ENCODE measurements around the gene C1orf105.

DNA sequence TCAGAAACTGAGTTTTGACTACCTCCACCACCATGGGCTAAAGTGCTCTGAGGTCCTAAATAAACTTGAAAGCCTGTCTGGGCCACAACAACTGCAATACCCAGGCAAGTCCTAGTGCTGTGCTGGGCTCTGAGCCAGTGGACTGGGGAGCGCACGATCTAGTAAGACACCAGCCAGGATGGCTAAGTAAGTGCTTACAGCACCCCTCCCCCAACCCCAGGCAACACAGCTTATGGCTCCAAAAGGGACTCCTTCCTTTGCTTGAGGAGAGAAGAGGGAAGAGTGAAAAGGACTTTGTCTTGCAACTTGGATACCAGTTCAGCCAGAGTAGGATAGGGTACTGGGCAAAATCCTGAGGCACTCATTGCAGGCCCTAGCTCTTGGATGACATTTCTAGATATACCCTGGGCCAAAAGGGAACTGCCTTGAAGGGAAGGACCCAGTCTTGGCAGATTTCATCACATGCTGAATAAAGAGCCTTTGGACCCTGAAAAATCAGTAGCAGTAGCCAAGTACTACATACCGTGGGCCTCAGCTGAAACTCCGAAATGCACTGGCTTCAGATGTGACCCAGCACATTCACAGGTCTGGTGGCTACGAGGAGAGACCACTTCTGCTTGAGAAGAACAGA lies 1.6 kb downstream of the C1orf105 start:
- TF ChIP-seq, protein P1, sequence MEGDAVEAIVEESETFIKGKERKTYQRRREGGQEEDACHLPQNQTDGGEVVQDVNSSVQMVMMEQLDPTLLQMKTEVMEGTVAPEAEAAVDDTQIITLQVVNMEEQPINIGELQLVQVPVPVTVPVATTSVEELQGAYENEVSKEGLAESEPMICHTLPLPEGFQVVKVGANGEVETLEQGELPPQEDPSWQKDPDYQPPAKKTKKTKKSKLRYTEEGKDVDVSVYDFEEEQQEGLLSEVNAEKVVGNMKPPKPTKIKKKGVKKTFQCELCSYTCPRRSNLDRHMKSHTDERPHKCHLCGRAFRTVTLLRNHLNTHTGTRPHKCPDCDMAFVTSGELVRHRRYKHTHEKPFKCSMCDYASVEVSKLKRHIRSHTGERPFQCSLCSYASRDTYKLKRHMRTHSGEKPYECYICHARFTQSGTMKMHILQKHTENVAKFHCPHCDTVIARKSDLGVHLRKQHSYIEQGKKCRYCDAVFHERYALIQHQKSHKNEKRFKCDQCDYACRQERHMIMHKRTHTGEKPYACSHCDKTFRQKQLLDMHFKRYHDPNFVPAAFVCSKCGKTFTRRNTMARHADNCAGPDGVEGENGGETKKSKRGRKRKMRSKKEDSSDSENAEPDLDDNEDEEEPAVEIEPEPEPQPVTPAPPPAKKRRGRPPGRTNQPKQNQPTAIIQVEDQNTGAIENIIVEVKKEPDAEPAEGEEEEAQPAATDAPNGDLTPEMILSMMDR (IDR thresholded peaks at IDR 0.05), result no peak
- no peak for TF ChIP-seq NFE2L1 (CRISPR knock-in tag; IDR thresholded peaks at IDR 0.05)
- no peak for TF ChIP-seq IRF1 (CRISPR knock-in tag; IDR thresholded peaks at IDR 0.05)
- no peak for TF ChIP-seq USF2 (CRISPR knock-in tag; IDR thresholded peaks at IDR 0.05)
- TF ChIP-seq, protein P2, sequence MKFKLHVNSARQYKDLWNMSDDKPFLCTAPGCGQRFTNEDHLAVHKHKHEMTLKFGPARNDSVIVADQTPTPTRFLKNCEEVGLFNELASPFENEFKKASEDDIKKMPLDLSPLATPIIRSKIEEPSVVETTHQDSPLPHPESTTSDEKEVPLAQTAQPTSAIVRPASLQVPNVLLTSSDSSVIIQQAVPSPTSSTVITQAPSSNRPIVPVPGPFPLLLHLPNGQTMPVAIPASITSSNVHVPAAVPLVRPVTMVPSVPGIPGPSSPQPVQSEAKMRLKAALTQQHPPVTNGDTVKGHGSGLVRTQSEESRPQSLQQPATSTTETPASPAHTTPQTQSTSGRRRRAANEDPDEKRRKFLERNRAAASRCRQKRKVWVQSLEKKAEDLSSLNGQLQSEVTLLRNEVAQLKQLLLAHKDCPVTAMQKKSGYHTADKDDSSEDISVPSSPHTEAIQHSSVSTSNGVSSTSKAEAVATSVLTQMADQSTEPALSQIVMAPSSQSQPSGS (CRISPR knock-in tag; IDR thresholded peaks at IDR 0.05; ENCODE audit: borderline replicate concordance, low read depth), result no peak
- TF ChIP-seq, protein P3, sequence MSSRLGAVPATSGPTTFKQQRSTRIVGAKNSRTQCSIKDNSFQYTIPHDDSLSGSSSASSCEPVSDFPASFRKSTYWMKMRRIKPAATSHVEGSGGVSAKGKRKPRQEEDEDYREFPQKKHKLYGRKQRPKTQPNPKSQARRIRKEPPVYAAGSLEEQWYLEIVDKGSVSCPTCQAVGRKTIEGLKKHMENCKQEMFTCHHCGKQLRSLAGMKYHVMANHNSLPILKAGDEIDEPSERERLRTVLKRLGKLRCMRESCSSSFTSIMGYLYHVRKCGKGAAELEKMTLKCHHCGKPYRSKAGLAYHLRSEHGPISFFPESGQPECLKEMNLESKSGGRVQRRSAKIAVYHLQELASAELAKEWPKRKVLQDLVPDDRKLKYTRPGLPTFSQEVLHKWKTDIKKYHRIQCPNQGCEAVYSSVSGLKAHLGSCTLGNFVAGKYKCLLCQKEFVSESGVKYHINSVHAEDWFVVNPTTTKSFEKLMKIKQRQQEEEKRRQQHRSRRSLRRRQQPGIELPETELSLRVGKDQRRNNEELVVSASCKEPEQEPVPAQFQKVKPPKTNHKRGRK (CRISPR knock-in tag; IDR thresholded peaks at IDR 0.05; ENCODE audit: borderline replicate concordance), result no peak
- no peak for TF ChIP-seq NR3C1 (CRISPR knock-in tag; conservative IDR thresholded peaks at IDR 0.05; ENCODE audit: low read depth)
- TF ChIP-seq ARID4B (CRISPR knock-in tag; IDR thresholded peaks at IDR 0.05; ENCODE audit: borderline replicate concordance), result no peak
- no peak for TF ChIP-seq CREB1 (CRISPR knock-in tag; IDR thresholded peaks at IDR 0.05)
